ENCODE data around the gene CLDN18. TPM values are rescaled to one million over a fixed set of nuclear protein-coding genes. Genes with fewer than 3 reads are reported as not detected.

The CLDN18 gene
- total and polyA plus RNA-seq, 10 of the 15 experiments (the other 5 are each of a cell fraction or from before 2014, with no cell fraction given) = 0.05 to 0.28 (median 0.18) TPM; not detected in 1

- TF ChIP-seq, protein P1, sequence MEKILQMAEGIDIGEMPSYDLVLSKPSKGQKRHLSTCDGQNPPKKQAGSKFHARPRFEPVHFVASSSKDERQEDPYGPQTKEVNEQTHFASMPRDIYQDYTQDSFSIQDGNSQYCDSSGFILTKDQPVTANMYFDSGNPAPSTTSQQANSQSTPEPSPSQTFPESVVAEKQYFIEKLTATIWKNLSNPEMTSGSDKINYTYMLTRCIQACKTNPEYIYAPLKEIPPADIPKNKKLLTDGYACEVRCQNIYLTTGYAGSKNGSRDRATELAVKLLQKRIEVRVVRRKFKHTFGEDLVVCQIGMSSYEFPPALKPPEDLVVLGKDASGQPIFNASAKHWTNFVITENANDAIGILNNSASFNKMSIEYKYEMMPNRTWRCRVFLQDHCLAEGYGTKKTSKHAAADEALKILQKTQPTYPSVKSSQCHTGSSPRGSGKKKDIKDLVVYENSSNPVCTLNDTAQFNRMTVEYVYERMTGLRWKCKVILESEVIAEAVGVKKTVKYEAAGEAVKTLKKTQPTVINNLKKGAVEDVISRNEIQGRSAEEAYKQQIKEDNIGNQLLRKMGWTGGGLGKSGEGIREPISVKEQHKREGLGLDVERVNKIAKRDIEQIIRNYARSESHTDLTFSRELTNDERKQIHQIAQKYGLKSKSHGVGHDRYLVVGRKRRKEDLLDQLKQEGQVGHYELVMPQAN (conservative IDR thresholded peaks at IDR 0.05) = no peak; the same call in 1 of the 2 replicates
- TF ChIP-seq, protein P2, sequence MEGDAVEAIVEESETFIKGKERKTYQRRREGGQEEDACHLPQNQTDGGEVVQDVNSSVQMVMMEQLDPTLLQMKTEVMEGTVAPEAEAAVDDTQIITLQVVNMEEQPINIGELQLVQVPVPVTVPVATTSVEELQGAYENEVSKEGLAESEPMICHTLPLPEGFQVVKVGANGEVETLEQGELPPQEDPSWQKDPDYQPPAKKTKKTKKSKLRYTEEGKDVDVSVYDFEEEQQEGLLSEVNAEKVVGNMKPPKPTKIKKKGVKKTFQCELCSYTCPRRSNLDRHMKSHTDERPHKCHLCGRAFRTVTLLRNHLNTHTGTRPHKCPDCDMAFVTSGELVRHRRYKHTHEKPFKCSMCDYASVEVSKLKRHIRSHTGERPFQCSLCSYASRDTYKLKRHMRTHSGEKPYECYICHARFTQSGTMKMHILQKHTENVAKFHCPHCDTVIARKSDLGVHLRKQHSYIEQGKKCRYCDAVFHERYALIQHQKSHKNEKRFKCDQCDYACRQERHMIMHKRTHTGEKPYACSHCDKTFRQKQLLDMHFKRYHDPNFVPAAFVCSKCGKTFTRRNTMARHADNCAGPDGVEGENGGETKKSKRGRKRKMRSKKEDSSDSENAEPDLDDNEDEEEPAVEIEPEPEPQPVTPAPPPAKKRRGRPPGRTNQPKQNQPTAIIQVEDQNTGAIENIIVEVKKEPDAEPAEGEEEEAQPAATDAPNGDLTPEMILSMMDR (IDR thresholded peaks at IDR 0.05 in 2 of 3, conservative IDR thresholded peaks at IDR 0.05 in 1 of 3; ENCODE audit: control insufficient read depth in 2 of 3, extremely low read depth in 1 of 3, insufficient read depth in 1 of 3, low read depth in 3 of 3, low read length in 3 of 3) = no peak
- TF ChIP-seq, protein P3, sequence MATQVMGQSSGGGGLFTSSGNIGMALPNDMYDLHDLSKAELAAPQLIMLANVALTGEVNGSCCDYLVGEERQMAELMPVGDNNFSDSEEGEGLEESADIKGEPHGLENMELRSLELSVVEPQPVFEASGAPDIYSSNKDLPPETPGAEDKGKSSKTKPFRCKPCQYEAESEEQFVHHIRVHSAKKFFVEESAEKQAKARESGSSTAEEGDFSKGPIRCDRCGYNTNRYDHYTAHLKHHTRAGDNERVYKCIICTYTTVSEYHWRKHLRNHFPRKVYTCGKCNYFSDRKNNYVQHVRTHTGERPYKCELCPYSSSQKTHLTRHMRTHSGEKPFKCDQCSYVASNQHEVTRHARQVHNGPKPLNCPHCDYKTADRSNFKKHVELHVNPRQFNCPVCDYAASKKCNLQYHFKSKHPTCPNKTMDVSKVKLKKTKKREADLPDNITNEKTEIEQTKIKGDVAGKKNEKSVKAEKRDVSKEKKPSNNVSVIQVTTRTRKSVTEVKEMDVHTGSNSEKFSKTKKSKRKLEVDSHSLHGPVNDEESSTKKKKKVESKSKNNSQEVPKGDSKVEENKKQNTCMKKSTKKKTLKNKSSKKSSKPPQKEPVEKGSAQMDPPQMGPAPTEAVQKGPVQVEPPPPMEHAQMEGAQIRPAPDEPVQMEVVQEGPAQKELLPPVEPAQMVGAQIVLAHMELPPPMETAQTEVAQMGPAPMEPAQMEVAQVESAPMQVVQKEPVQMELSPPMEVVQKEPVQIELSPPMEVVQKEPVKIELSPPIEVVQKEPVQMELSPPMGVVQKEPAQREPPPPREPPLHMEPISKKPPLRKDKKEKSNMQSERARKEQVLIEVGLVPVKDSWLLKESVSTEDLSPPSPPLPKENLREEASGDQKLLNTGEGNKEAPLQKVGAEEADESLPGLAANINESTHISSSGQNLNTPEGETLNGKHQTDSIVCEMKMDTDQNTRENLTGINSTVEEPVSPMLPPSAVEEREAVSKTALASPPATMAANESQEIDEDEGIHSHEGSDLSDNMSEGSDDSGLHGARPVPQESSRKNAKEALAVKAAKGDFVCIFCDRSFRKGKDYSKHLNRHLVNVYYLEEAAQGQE (IDR thresholded peaks at IDR 0.05; ENCODE audit: low read depth, low read length) = no peak
- TF ChIP-seq EZH2 (IDR thresholded peaks at IDR 0.05; ENCODE audit: borderline replicate concordance, control insufficient read depth, low read depth, low read length) = no peak
- TF ChIP-seq RFX5 (IDR thresholded peaks at IDR 0.05; ENCODE audit: low read depth, low read length) = no peak
- TF ChIP-seq IRF4 (IDR thresholded peaks at IDR 0.05; ENCODE audit: low read depth, low read length) = peak; percentile 90
- TF ChIP-seq ZBTB11 (CRISPR knock-in tag; IDR thresholded peaks at IDR 0.05) = no peak
- TF ChIP-seq SIX5 (IDR thresholded peaks at IDR 0.05; ENCODE audit: low read depth, low read length, severe bottlenecking) = no peak
- TF ChIP-seq CHD2 (IDR thresholded peaks at IDR 0.05; ENCODE audit: borderline replicate concordance, low read depth, low read length) = peak; percentile 60; the same call in 1 of the 2 replicates
- no peak for TF ChIP-seq NFXL1 (IDR thresholded peaks at IDR 0.05; ENCODE audit: borderline replicate concordance)
- TF ChIP-seq, protein P4, sequence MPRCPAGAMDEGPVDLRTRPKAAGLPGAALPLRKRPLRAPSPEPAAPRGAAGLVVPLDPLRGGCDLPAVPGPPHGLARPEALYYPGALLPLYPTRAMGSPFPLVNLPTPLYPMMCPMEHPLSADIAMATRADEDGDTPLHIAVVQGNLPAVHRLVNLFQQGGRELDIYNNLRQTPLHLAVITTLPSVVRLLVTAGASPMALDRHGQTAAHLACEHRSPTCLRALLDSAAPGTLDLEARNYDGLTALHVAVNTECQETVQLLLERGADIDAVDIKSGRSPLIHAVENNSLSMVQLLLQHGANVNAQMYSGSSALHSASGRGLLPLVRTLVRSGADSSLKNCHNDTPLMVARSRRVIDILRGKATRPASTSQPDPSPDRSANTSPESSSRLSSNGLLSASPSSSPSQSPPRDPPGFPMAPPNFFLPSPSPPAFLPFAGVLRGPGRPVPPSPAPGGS (IDR thresholded peaks at IDR 0.05; ENCODE audit: borderline replicate concordance, insufficient read depth, low read depth, low read length, poor library complexity, severe bottlenecking) = peak; percentile 61
- peak; percentile 40; the same call in 1 of the 2 replicates for TF ChIP-seq TARDBP (IDR thresholded peaks at IDR 0.05; ENCODE audit: borderline replicate concordance)
- TF ChIP-seq, protein P5, sequence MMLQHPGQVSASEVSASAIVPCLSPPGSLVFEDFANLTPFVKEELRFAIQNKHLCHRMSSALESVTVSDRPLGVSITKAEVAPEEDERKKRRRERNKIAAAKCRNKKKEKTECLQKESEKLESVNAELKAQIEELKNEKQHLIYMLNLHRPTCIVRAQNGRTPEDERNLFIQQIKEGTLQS (IDR thresholded peaks at IDR 0.05; ENCODE audit: borderline replicate concordance, extremely low read depth, low read depth, low read length) = no peak
- no peak for TF ChIP-seq BMI1 (IDR thresholded peaks at IDR 0.05; ENCODE audit: borderline replicate concordance)
These were observed 21.8 kb upstream of the CLDN18 start (continued) for GRCh38 chr3:137988152-137988551.

Data from GM12878 (cell line).